ENCODE measurements around the gene KIRREL2.
"Not testable (repeated sequence)": the region's sequence is repeated elsewhere in the genome, so short reads cannot be mapped to it uniquely, and the experiment has no call there.

Gene KIRREL2

GRCh38 chr19:35899547-35900214 is 43.0 kb downstream of the KIRREL2 start:
- peak; percentile 83 for DNase-seq (ENCODE audit: low spot score)

GRCh38 chr19:35901055-35901644 is 44.4 kb downstream of the KIRREL2 start:
- DNase-seq (ENCODE audit: low spot score) = no peak

- peak; percentile 42 for DNase-seq (ENCODE audit: low spot score)
These were observed 45.3 kb downstream of the KIRREL2 start, which contains the start of gene HCST for GRCh38 chr19:35901854-35902661. TSS of gene HCST (plus strand) at chr19:35902529. CDS start at chr19:35902594, 65 bp downstream.

GRCh38 chr19:35902870-35903475 is 46.3 kb downstream of the KIRREL2 start:
- DNase-seq (ENCODE audit: low spot score) = no peak

GRCh38 chr19:35903550-35904179 is 47.0 kb downstream of the KIRREL2 start:
- DNase-seq (ENCODE audit: low spot score) = peak; percentile 88

- no peak for DNase-seq (ENCODE audit: low spot score)
These were observed 47.8 kb downstream of the KIRREL2 start for GRCh38 chr19:35904311-35905068.

GRCh38 chr19:35905178-35905727 is 48.5 kb downstream of the KIRREL2 start:
- no peak for DNase-seq (ENCODE audit: low spot score)

GRCh38 chr19:35907377-35907745 is 50.6 kb downstream of the KIRREL2 start:
- no peak for DNase-seq (ENCODE audit: low spot score)

GRCh38 chr19:35908010-35908441 is 51.3 kb downstream of the KIRREL2 start, which contains the start of gene TYROBP:
TSS of gene TYROBP (minus strand) at chr19:35908295. CDS start at chr19:35908228, 67 bp downstream.
- DNase-seq (ENCODE audit: low spot score) = no peak

- peak; percentile 27 for DNase-seq (ENCODE audit: low spot score)
These were observed 52.4 kb downstream of the KIRREL2 start for GRCh38 chr19:35908973-35909683.

GRCh38 chr19:35909684-35910035 is 52.9 kb downstream of the KIRREL2 start:
- DNase-seq (ENCODE audit: low spot score) = no peak

- DNase-seq (ENCODE audit: low spot score) = not testable (repeated sequence)
These were observed 53.6 kb downstream of the KIRREL2 start for GRCh38 chr19:35910355-35910754.

- DNase-seq (ENCODE audit: low spot score) = no peak
These were observed 54.5 kb downstream of the KIRREL2 start for GRCh38 chr19:35911173-35911572.

GRCh38 chr19:35911790-35912189 is 55.1 kb downstream of the KIRREL2 start:
- peak; percentile 41 for DNase-seq (ENCODE audit: low spot score)

- DNase-seq (ENCODE audit: low spot score) = no peak
These were observed 56.9 kb downstream of the KIRREL2 start for GRCh38 chr19:35913589-35913988.

- DNase-seq (ENCODE audit: low spot score) = no peak
These were observed 58.7 kb downstream of the KIRREL2 start for GRCh38 chr19:35915443-35915842.

Measured in CD4-positive, alpha-beta T cell treated with Interleukin-15 for 4 hours (primary cell).